ENCODE results near the gene WNT3.

WNT3 gene

GRCh38 chr17:46753776-46754175, 64.7 kb downstream of the WNT3 start:
- H3K9me3 ChIP-seq (ENCODE audit: control insufficient read depth, insufficient read depth, low read depth, low read length), result no peaks in the 10 kb centered on the region
- no peak for TF ChIP-seq ZNF354C (tag by site-specific recombination; IDR thresholded peaks at IDR 0.05; ENCODE audit: borderline replicate concordance, low read depth)
- no peak for TF ChIP-seq ZNF221 (tag by site-specific recombination; IDR thresholded peaks at IDR 0.05; ENCODE audit: borderline replicate concordance)
- no peak for TF ChIP-seq ZNF121 (tag by site-specific recombination; IDR thresholded peaks at IDR 0.05)
- no peak for TF ChIP-seq SP7 (tag by site-specific recombination; IDR thresholded peaks at IDR 0.05)
- no peak for TF ChIP-seq ZNF155 (tag by site-specific recombination; IDR thresholded peaks at IDR 0.05)
- no peak for TF ChIP-seq MYNN (tag by site-specific recombination; IDR thresholded peaks at IDR 0.05; ENCODE audit: borderline replicate concordance)
- TF ChIP-seq ZNF571 (tag by site-specific recombination; IDR thresholded peaks at IDR 0.05), result no peak
- TF ChIP-seq ZSCAN5A (tag by site-specific recombination; IDR thresholded peaks at IDR 0.05), result no peak
- ChIA-PET POLR2A (interaction anchor here (0.7 kb wide), 1 partner anchor 10 kb away, joined by 6 read pairs; no protein-coding TSS in a partner anchor), CTCF (interaction anchor here (0.5 to 1.2 kb wide), 5 partner anchors 11 to 560 kb away, joined by 3 to 4 read pairs (median 3); no protein-coding TSS in a partner anchor)
- H3K4me3 ChIP-seq (ENCODE audit: low read depth, low read length), result no peak overlapping the region
- no peaks in the 10 kb centered on the region for H3K4me1 ChIP-seq (ENCODE audit: control insufficient read depth, insufficient read depth, low read length)
- H3K27ac ChIP-seq (ENCODE audit: extremely low read depth, low read depth, low read length), result no peak overlapping the region
- peaks cover 10 to 42% of the 10 kb centered on the region in 2 experiments for H3K36me3 ChIP-seq (ENCODE audit: control insufficient read depth in 2 of 2, insufficient read depth in 1 of 2, low read length in 2 of 2)

- Histone ChIP-seq H3K27ac (ENCODE audit: extremely low read depth, low read depth, low read length) (no peak overlapping the region), H3K4me3 (ENCODE audit: low read depth, low read length) (no peak overlapping the region), H3K9me3 (ENCODE audit: control insufficient read depth, insufficient read depth, low read depth, low read length) (no peaks in the 10 kb centered on the region), H3K4me1 (ENCODE audit: control insufficient read depth, insufficient read depth, low read length) (no peaks in the 10 kb centered on the region), H3K36me3 (ENCODE audit: control insufficient read depth in 2 of 2, insufficient read depth in 1 of 2, low read length in 2 of 2) (peaks cover 10 to 37% of the 10 kb centered on the region in 2 experiments)
- TF ChIP-seq KLF1 (tag by site-specific recombination; IDR thresholded peaks at IDR 0.05) (no peak), INSM2 (tag by site-specific recombination; IDR thresholded peaks at IDR 0.05) (no peak), ZNF777 (tag by site-specific recombination; IDR thresholded peaks at IDR 0.05; ENCODE audit: borderline replicate concordance) (no peak), ZBTB20 (tag by site-specific recombination; IDR thresholded peaks at IDR 0.05) (no peak), ZNF596 (tag by site-specific recombination; IDR thresholded peaks at IDR 0.05) (no peak), BCL6B (tag by site-specific recombination; IDR thresholded peaks at IDR 0.05) (no peak), ZNF600 (tag by site-specific recombination; IDR thresholded peaks at IDR 0.05) (no peak), ZNF530 (tag by site-specific recombination; IDR thresholded peaks at IDR 0.05; ENCODE audit: low read depth) (no peak), ZNF580 (tag by site-specific recombination; IDR thresholded peaks at IDR 0.05) (no peak)
- POLR2A ChIA-PET, result interaction anchor here (0.6 kb wide), 1 partner anchor 10 kb away, joined by 4 read pairs; no protein-coding TSS in a partner anchor
- CTCF ChIA-PET, result interaction anchor here (0.7 to 0.8 kb wide), 2 partner anchors 15 to 17 kb away, joined by 3 to 4 read pairs; no protein-coding TSS in a partner anchor
Measured at GRCh38 chr17:46751425-46751824, 67.1 kb downstream of the WNT3 start.

- H3K9me3 ChIP-seq (ENCODE audit: control insufficient read depth, insufficient read depth, low read depth, low read length), result no peaks in the 10 kb centered on the region
- H3K36me3 ChIP-seq (ENCODE audit: control insufficient read depth in 2 of 2, insufficient read depth in 1 of 2, low read length in 2 of 2), result no peaks in the 10 kb centered on the region; a peak in 1 of 3 replicates
- CTCF ChIA-PET, result interaction anchor here (0.6 kb wide), 1 partner anchor 40 kb away, joined by 3 read pairs; no protein-coding TSS in a partner anchor
- H3K27ac ChIP-seq (ENCODE audit: extremely low read depth, low read depth, low read length), result no peak overlapping the region
- TF ChIP-seq ZNF280D (tag by site-specific recombination; IDR thresholded peaks at IDR 0.05) (no peak), ZNF529 (tag by site-specific recombination; IDR thresholded peaks at IDR 0.05; ENCODE audit: insufficient replicate concordance) (no peak), ZNF311 (tag by site-specific recombination; IDR thresholded peaks at IDR 0.05; ENCODE audit: borderline replicate concordance) (no peak), ZNF600 (tag by site-specific recombination; IDR thresholded peaks at IDR 0.05) (no peak)
- POLR2A ChIA-PET, result no interaction called here
- H3K4me1 ChIP-seq (ENCODE audit: control insufficient read depth, insufficient read depth, low read length), result peaks cover 5% of the 10 kb centered on the region
- no peak overlapping the region for H3K4me3 ChIP-seq (ENCODE audit: low read depth, low read length)
Measured at GRCh38 chr17:46745376-46745775, 73.1 kb downstream of the WNT3 start.
